NCI-H1694 (cell line): ENCODE data around the gene PLCH2.

ENCODE experiments used
- DNase-seq: peaks from one replicate; lab custom pipeline; 2025; lab: John Stamatoyannopoulos, UW

PLCH2 gene

DNA sequence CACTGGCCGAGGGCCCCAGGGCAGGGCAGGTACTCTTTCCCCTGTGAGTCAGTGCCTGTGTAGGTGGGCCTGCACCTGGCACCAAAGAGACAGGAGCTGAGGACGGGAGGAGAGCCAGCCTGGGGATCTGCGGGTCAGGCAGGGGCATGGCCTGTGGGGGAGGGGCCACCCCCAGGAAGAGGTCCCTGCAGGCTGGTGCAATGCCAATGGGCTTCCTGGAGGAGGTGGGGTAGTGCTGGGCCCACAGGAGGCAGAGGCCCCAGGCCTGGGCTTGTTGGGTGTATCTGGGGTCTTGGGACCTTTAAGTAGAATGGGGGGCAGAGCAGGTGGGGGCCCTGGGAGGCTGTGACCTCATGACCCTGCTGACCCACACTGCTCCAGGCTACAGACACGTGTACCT, 23.2 kb downstream of the PLCH2 start:
- DNase-seq: no peak

GRCh38 chr1:2499986-2500596, 24.0 kb downstream of the PLCH2 start:
- no peak for DNase-seq

DNA sequence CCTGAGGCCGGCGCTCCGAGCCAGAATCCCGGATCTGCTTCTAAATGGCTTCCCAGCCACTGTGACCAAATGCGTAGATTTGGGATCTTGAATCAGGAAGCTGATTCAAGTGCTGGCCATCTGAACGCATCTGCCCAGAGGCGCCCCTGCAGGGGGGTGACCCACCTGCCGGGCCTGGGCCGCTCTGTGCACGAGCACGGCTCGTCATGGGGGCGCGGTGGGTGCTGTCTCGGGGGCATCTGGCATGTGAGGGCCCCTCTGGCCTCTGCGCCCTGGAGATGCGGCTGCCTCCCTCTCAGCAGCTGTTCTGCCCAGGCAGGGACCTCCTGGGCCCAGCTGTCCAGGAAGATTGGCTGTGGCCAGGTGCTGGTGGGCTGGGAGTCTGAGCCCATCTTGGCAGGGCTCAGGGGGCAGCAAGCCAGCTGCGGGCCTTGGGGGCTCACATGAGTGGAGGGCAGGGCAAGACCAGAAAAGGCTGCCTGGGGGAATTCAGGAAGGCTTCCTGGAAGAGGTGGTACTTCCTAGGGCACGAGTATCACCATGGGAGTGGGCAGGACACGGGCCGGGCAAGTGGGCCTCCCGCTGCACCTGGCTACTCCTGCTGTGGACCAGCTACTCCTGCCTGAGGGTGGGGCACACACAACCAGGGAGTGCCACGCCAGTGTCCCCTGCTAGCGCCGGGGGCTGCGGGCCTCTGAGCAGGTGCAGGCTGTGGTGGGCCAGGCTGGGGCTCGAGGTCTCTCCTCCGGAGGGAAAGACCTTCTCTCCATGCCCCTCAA, 25.1 kb downstream of the PLCH2 start:
- DNase-seq: no peak

GRCh38 chr1:2501820-2502119, 25.7 kb downstream of the PLCH2 start:
- no peak for DNase-seq

- DNase-seq: no peak
Measured at GRCh38 chr1:2502210-2502609, 26.1 kb downstream of the PLCH2 start.

DNA sequence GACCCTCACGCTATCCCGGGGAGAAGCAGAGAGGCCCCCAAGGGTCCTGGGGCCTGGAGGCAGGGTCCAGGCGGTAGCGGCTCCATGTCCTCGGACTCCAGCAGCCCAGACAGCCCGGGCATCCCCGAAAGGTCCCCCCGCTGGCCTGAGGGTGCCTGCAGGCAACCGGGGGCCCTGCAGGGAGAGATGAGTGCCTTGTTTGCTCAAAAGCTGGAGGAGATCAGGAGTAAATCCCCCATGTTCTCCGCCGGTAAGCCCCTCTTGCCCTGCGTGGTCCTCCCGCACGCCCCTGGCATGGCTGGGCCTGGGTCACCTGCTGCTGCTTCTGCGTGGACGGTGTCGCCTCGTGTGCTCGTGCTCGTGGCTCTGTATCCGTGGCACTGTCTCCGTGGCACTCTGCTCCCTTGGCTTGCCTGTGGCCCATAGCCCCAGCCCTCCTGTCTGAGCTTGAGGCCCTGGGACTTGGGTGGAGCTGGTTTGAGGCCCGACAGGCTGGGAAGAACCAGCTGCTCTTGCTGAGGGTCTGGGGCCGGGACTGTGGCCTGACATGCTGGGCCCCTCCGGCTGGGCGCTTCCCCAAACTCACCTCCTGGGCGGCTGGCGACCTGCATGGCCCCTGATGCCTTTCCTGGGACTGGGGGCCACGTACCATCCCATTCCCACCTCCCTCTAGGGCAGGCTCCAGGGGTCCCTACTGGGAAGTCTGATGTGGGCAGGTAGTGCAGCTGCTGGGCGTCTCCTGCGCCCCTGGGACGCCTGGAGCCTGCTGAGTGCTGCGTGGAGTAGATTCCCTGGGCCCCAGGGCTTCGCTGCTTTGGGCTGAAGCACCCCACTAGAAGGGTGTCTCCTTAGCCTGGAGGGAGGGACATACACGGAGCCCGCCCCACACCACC, 26.8 kb downstream of the PLCH2 start:
- DNase-seq: no peak

GRCh38 chr1:2503554-2504224, 27.6 kb downstream of the PLCH2 start:
- DNase-seq: no peak

- no peak for DNase-seq
Measured at GRCh38 chr1:2504225-2504948, 28.3 kb downstream of the PLCH2 start.

GRCh38 chr1:2504949-2505272, 28.8 kb downstream of the PLCH2 start:
- DNase-seq: no peak

- no peak for DNase-seq
Measured at GRCh38 chr1:2505461-2505994, 29.4 kb downstream of the PLCH2 start.

DNA sequence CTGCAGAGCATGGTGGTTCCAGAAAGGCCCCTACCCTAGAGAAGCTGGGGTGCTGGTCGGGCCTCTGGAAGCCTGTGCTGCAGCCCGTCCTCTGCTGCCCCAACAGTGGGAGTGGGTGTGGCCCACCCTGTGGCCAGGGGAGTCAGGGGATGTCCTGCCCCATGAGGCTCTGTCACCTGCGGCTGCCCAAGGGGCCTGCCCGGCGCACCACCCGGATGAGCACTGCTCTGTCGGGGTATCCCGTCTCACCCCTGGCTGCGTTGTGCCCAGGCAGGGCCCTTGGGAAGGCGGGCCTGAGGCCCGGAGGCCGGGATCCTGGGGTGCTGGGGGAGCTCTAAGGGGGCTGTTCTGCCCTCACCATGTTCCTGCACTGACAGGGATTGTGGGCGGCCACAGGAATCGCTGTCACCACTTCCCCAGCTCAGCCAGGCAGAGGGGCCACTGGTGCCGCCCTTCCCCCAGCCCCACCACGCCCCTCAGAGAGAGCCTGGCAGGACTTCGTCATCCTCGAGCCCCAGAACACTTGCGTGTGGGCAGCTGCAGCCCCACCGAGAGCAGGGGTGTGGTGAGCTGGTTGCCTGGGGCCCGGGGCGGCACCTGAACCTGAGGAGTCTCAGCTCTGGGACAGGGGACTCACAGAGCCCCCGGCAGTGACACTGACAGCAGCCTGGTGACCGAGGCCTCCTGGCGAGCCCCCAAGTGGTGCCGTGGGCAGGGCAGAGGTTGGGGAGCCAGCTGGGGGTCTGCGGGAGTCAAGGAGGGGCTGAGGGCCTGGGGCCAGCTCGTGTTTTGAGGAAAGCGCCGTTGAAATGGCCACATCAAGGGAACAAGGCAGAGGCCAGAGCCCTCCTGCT, 30.1 kb downstream of the PLCH2 start:
- DNase-seq: no peak

DNA sequence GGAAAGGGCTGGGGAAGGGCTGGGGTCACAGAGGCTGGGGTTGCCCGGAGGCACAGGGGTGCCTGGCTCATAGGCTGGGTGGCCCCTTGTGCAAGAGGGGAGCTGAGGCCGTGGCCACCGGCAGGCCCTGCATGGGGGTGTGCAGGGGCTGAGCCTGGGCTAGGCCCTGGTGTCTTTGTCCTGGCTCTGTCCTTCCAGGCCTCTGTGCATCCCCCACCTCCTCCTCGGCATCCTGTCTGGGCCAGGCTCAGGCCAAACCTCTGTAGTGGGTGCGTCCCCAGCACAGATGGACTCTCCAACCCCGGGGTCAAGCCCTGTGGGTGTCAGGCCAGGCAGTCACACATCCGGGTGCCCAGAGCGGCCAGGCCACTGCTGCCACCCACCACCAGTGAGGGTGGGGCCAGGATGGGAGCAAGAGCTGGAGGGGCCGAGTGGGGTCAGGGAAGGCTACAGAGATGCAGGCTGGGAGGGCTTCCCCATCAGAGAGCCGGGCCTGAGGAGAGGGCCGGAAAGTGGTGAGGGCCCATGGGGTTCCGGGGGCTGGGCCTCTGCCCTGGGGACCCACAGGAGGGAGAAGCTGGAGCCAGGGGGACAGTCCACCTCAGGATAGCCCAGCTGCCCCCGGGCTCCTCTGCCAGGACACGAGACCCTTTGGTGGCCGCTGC, 30.9 kb downstream of the PLCH2 start:
- no peak for DNase-seq

DNA sequence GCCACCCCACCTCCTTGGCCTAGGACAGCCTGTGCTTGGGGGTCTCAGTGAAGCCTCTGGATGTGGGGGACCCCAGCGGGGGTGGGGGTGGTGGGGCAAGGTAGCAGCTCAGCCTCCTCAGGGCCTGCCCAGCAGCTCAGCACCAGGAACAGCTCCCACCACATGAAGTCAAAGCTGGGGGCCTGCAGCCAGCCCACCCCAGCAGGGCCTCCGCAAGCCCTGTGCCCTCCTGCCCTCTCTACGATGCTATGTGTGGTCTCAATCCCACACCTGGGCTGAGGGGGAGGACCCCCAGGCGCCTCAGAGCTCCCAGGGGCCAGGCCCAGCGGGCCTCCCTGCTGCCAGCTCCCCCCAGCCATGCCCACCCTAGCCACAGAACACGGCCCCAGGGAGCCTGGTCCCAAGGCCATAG, 31.7 kb downstream of the PLCH2 start:
- no peak for DNase-seq

- DNase-seq: no peak
Measured at GRCh38 chr1:2508180-2508579, 32.1 kb downstream of the PLCH2 start.

DNA sequence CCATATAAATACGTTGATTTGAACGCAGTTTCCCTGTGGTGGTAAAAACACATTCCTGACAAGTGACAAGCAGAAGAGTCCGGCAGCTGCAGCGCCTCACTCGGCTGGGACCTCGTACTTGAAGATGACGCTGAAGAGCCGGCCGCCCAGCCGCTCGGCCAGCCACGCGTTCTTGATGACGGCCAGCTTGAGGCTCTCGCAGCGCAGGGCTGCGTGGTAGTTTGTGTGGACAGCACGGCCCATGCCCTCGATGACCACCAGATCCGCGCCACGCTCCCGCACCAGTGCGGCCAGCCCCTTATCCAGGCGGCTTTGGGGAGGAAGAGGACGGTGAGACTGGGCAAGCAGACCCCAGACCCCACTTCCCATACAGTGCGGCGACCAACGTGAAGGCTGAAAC, 32.7 kb downstream of the PLCH2 start:
- no peak for DNase-seq

GRCh38 chr1:2509589-2509988, 33.5 kb downstream of the PLCH2 start:
- DNase-seq: no peak

- DNase-seq: no peak
Measured at GRCh38 chr1:2510366-2511155, 34.5 kb downstream of the PLCH2 start.

DNA sequence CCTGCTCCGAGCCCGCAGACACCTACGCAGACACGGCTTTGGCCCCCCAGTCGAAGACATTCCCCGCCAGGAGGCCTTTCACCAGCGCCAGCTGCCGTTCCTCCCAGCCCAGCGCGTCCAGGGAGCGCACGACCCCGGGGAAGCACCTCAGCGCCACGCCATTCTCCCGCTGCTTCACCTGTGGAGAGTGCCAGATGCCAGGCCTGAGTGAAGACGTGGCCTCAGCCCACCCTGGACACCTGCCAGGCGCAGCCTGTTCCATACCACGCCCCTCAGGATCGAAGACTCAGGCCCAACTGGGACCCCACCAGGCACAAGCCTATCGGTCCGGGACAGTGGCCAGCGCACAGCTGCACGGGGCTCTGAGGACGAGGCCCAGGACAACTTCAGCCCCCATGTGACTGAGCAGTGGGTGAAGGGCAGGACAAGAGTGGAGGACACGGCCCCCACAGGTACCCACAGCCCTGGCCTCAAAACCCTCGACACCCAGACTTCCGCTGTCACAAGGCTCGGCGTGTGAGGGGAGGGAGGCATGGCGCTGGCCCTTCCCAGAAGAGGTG, 36.9 kb downstream of the PLCH2 start:
- no peak for DNase-seq
